MCF 10A (cell line): Measurements from ENCODE around the gene ASZ1. TPM values are rescaled to one million over a fixed set of nuclear protein-coding genes. Genes with fewer than 3 reads are reported as not detected.

Experiments used
- BruUV-seq: library from RNA; stranded (reverse); fragments of 400-500 nt; replicated peaks from 2 replicates; lab custom pipeline; 2021; lab: Mats Ljungman, UMichigan
- CTCF ChIA-PET: fragments of 300-600 bp; sonication (Branson Sonifier 250); formaldehyde crosslinking; extraction: SDS; loops from one replicate; lab custom pipeline; 2021; ENCODE audit warnings: antibody characterized with exemption, inconsistent platforms; lab: Yijun Ruan, JAX
- POLR2A ChIA-PET: fragments of 300-600, 350-650 bp; sonication (Branson Sonifier 250); formaldehyde crosslinking; extraction: SDS; loops from one replicate; lab custom pipeline; 2020; ENCODE audit warnings: antibody characterized with exemption, inconsistent platforms; lab: Yijun Ruan, JAX
- DNase-seq: peaks from one replicate; pipeline ENCODE4 v3.0.0-alpha.2; 2018; ENCODE audit not compliant: unreplicated experiment
- H3K27ac Mint-ChIP-seq: one replicate; pipeline ENCODE4 v1.8.0; 2022; ENCODE audit warnings: mild to moderate bottlenecking, low read depth, mixed read lengths; ENCODE audit not compliant: unreplicated experiment
- H3K27me3 Mint-ChIP-seq: one replicate; pipeline ENCODE4 v1.8.0; 2022; ENCODE audit warnings: mixed read lengths; ENCODE audit not compliant: insufficient read depth, unreplicated experiment
- H3K36me3 Mint-ChIP-seq: one replicate; pipeline ENCODE4 v1.8.0; 2022; ENCODE audit warnings: mild to moderate bottlenecking, moderate library complexity, mixed read lengths; ENCODE audit not compliant: insufficient read depth, unreplicated experiment
- H3K4me1 Mint-ChIP-seq: one replicate; pipeline ENCODE4 v1.8.0; 2022; ENCODE audit warnings: mixed read lengths; ENCODE audit not compliant: insufficient read depth, unreplicated experiment
- H3K4me3 Mint-ChIP-seq: one replicate; pipeline ENCODE4 v1.8.0; 2022; ENCODE audit warnings: mild to moderate bottlenecking, moderate library complexity, mixed read lengths; ENCODE audit not compliant: unreplicated experiment
- H3K9me3 Mint-ChIP-seq: one replicate; pipeline ENCODE4 v1.8.0; 2022; ENCODE audit warnings: mixed read lengths; ENCODE audit not compliant: unreplicated experiment
- intact Hi-C: fragments of 100-400 bp; cut with micrococcal nuclease; formaldehyde crosslinking; loops from 2 replicates; pipeline ENCODE4 v1.14.1; 2022
- total RNA-seq: library from RNA; stranded (reverse); gene quantifications from 2 replicates; pipeline ENCODE4 v1.2.3, GENCODE V29; 2022
- TF ChIP-seq, protein P1 (sequence below): fragments of 200-600 bp; IDR thresholded peaks from one replicate; pipeline ENCODE4 v1.8.0; 2022; ENCODE audit warnings: antibody characterized with exemption, mild to moderate bottlenecking; ENCODE audit not compliant: unreplicated experiment

The ASZ1 gene
- total RNA-seq, 1 experiment from 2014 or later, result not detected

DNA sequence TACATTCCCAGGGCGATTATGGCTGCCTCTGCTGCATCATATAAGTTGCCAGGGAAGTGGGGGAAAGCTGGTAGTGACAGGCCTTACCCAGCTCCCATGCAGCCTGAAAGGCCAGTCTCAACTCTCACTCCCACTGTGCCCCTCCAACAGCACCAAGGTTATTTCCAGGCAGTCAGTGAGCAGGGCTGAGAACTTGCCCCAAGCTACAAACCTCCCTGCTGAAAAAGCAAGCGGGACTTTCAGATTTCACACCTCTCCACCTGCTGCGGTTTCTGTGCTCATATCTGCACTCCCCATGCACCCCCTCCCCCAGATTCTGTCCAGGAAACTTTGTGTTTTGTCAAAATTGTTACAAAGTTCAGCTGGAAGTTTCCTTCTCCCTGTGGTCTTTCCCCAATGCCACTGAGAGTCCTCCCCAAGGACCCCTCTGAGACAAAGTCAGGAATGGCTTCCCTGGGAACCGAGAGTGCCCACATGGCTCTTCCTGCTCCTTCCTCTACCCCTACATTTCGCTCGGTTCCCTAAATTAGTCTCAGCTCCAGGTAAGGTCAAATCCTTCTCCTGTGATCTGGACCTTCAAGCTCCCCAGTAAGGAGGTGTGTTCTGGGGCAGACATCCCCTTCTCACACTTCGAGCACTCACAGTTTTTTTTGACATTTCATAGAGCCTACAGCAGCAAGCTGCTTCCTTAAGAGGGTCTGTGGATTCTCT, 79.2 kb downstream of the ASZ1 start:
- BruUV-seq, result no TSS peak
- H3K4me3 Mint-ChIP-seq, result no peak overlapping the region
- no peak overlapping the region for H3K27ac Mint-ChIP-seq
- ChIA-PET CTCF (interaction anchor here (0.6 to 1.1 kb wide), 3 partner anchors 12 to 135 kb away, joined by 3 to 4 read pairs (median 4); no protein-coding TSS in a partner anchor), POLR2A (no interaction called here)
- no peak for DNase-seq
- peaks cover 99% of the 10 kb centered on the region for H3K27me3 Mint-ChIP-seq
- H3K36me3 Mint-ChIP-seq, result no peaks in the 10 kb centered on the region
- intact Hi-C loops, result no loop called here
- TF ChIP-seq, protein P1, sequence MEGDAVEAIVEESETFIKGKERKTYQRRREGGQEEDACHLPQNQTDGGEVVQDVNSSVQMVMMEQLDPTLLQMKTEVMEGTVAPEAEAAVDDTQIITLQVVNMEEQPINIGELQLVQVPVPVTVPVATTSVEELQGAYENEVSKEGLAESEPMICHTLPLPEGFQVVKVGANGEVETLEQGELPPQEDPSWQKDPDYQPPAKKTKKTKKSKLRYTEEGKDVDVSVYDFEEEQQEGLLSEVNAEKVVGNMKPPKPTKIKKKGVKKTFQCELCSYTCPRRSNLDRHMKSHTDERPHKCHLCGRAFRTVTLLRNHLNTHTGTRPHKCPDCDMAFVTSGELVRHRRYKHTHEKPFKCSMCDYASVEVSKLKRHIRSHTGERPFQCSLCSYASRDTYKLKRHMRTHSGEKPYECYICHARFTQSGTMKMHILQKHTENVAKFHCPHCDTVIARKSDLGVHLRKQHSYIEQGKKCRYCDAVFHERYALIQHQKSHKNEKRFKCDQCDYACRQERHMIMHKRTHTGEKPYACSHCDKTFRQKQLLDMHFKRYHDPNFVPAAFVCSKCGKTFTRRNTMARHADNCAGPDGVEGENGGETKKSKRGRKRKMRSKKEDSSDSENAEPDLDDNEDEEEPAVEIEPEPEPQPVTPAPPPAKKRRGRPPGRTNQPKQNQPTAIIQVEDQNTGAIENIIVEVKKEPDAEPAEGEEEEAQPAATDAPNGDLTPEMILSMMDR, result no peak
- no peaks in the 10 kb centered on the region for H3K9me3 Mint-ChIP-seq
- no peaks in the 10 kb centered on the region for H3K4me1 Mint-ChIP-seq

DNA sequence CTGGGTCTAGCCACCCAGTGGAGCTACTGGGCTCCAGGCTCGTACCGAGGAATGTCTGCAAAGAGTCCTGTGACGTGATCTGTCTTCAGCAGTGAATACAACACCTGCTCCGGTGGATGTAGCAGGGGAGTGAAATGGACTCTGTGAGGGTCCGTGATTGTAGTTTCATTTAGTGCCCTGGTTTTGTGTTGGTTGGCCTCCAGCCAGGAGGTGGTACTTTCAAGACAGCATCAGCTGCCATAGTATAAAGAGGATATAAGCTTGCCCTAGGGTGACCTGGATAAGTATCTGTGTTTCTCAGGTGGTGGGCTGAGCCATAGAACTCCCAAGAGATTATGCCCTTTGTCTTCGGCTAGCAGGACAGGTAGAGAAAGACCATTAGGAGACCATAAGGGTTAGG, 79.8 kb downstream of the ASZ1 start:
- no TSS peak for BruUV-seq
- H3K27me3 Mint-ChIP-seq, result peaks cover 99% of the 10 kb centered on the region
- H3K9me3 Mint-ChIP-seq, result no peaks in the 10 kb centered on the region
- CTCF ChIA-PET, result interaction anchor here (1.1 kb wide), 2 partner anchors 52 to 135 kb away, joined by 4 read pairs; no protein-coding TSS in a partner anchor
- TF ChIP-seq, protein P1, result no peak
- POLR2A ChIA-PET, result no interaction called here
- H3K36me3 Mint-ChIP-seq, result no peaks in the 10 kb centered on the region
- intact Hi-C loops, result no loop called here
- H3K27ac Mint-ChIP-seq, result no peak overlapping the region
- no peak for DNase-seq
- H3K4me1 Mint-ChIP-seq, result no peaks in the 10 kb centered on the region
- H3K4me3 Mint-ChIP-seq, result no peak overlapping the region

DNA sequence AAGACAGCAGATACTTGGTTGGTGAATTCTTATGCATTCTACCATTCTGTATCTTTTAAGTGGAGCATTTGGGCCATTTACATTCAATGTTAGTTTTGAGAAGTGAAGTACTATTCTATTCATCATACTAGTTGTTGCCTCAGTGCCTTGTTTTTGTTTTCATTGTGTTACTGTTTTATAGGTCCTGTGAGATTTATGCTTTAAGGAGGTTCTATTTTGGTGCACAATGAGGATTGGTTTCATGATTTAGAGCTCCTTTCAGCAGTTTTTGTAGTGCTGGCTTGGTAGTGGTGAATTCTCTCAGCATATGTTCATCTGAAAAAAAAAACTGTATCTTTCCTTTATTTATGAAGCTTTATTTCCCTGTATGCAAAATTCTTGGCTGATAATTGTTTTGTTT, 81.1 kb downstream of the ASZ1 start:
- H3K4me1 Mint-ChIP-seq, result no peaks in the 10 kb centered on the region
- ChIA-PET CTCF (interaction anchor here (0.6 kb wide), 1 partner anchor 55 kb away, joined by 5 read pairs; no protein-coding TSS in a partner anchor), POLR2A (interaction anchor here (0.6 kb wide), 1 partner anchor 1337 kb away, joined by 3 read pairs; no protein-coding TSS in a partner anchor)
- no peak overlapping the region for H3K27ac Mint-ChIP-seq
- H3K27me3 Mint-ChIP-seq, result peaks cover 99% of the 10 kb centered on the region
- no TSS peak for BruUV-seq
- no peak overlapping the region for H3K4me3 Mint-ChIP-seq
- TF ChIP-seq, protein P1, result no peak
- no peaks in the 10 kb centered on the region for H3K36me3 Mint-ChIP-seq
- H3K9me3 Mint-ChIP-seq, result no peaks in the 10 kb centered on the region
- intact Hi-C loops, result no loop called here
- no peak for DNase-seq

- Mint-ChIP-seq H3K36me3 (no peaks in the 10 kb centered on the region), H3K4me3 (no peak overlapping the region), H3K9me3 (no peaks in the 10 kb centered on the region), H3K27me3 (peaks cover 80% of the 10 kb centered on the region), H3K27ac (no peak overlapping the region), H3K4me1 (no peaks in the 10 kb centered on the region)
- CTCF ChIA-PET, result interaction anchor here (0.9 to 4.7 kb wide), 3 partner anchors 13 to 815 kb away, joined by 4 to 22 read pairs (median 4); no protein-coding TSS in a partner anchor
- no TSS peak for BruUV-seq
- intact Hi-C loops, result loop anchor here (1.0 kb wide), 1 partner anchor 125 kb away; no protein-coding TSS in a partner anchor
- TF ChIP-seq, protein P1, result no peak
- DNase-seq, result peak; percentile 6
- POLR2A ChIA-PET, result interaction anchor here (0.6 kb wide), 1 partner anchor 16 kb away, joined by 3 read pairs; no protein-coding TSS in a partner anchor
Measured at GRCh38 chr7:117338020-117338419, 89.3 kb downstream of the ASZ1 start.
